ENCODE measurements around the gene PLD1. TPM values are rescaled to one million over a fixed set of nuclear protein-coding genes. Genes with fewer than 3 reads are reported as not detected.

The PLD1 gene
- total RNA-seq, 2 donors from 2014 or later = 9.5 to 15.9 TPM

DNA sequence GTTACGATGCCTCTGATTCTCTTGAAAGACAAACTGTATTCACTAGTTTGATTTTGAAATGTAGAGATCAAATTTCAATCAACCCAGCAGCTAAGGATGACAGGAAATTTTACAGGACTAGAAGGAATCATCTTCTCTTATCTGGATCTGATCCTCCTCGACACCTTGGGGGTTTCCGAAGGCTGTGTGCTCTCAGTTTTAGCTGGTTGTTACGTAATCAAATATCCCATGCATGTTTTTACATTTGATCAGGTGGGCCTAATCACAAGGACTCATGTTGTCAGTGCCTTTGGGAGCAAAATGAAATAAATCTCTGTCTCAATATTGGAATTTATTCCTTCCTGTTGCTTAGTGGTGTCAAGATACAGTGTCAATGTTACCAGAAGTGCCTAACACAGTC lies 208.2 kb downstream of the PLD1 start:
- Histone ChIP-seq H3K4me1 (ENCODE audit: control insufficient read depth, insufficient read depth, low read length) (no peaks in the 10 kb centered on the region), H3K9ac (ENCODE audit: extremely low read depth, low read length, poor library complexity, severe bottlenecking) (no peak overlapping the region), H3K27me3 (ENCODE audit: control insufficient read depth, insufficient read depth, low read length, poor library complexity, severe bottlenecking) (no peaks in the 10 kb centered on the region), H3K36me3 (ENCODE audit: control insufficient read depth, insufficient read depth, low read length) (no peaks in the 10 kb centered on the region), H3K9me3 (ENCODE audit: control insufficient read depth, low read length) (no peaks in the 10 kb centered on the region), H3K27ac (ENCODE audit: low read depth, low read length) (no peak overlapping the region), H3K4me3 (ENCODE audit: low read length) (no peak overlapping the region)
- DNase-seq = no peak
- H3K4me1 Mint-ChIP-seq = no peaks in the 10 kb centered on the region
- no peak overlapping the region for H3K4me3 Mint-ChIP-seq
- H3K9me3 Mint-ChIP-seq = no peaks in the 10 kb centered on the region
- TF ChIP-seq, protein P1, sequence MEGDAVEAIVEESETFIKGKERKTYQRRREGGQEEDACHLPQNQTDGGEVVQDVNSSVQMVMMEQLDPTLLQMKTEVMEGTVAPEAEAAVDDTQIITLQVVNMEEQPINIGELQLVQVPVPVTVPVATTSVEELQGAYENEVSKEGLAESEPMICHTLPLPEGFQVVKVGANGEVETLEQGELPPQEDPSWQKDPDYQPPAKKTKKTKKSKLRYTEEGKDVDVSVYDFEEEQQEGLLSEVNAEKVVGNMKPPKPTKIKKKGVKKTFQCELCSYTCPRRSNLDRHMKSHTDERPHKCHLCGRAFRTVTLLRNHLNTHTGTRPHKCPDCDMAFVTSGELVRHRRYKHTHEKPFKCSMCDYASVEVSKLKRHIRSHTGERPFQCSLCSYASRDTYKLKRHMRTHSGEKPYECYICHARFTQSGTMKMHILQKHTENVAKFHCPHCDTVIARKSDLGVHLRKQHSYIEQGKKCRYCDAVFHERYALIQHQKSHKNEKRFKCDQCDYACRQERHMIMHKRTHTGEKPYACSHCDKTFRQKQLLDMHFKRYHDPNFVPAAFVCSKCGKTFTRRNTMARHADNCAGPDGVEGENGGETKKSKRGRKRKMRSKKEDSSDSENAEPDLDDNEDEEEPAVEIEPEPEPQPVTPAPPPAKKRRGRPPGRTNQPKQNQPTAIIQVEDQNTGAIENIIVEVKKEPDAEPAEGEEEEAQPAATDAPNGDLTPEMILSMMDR (conservative IDR thresholded peaks at IDR 0.05) = no peak
- H3K36me3 Mint-ChIP-seq (ENCODE audit: low read depth) = peaks cover 2% of the 10 kb centered on the region
- WGBS, 2 experiments (ENCODE audit: insufficient coverage in 1 of 2, insufficient read length in 1 of 2) = 94 to 98% methylated on average over 4 of the region's 4 CpGs
- H3K27ac Mint-ChIP-seq = no peak overlapping the region
- no peaks in the 10 kb centered on the region for H3K27me3 Mint-ChIP-seq (ENCODE audit: insufficient read depth)

DNA sequence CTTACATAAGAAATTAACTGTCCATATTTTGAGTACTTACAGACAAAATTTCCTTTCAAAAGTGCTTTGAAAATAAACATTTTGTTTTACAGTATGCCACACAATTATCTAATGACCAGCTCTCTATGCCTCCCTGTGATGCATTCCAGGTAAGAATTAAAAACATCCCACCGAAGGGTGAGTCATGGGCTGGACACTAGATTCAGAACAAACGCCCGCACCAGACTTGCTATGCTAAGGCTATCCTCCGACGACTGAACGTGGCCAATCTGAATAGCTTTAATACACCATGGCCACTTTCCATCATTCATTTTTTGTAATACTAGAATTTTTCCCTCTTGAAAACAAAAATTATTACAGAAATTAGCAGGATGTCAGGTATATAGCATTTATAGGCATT lies 210.3 kb downstream of the PLD1 start:
- H3K4me3 ChIP-seq (ENCODE audit: low read length) = no peak overlapping the region
- H3K4me1 Mint-ChIP-seq = no peaks in the 10 kb centered on the region
- no peak overlapping the region for H3K27ac Mint-ChIP-seq
- no peak for DNase-seq
- H3K4me3 Mint-ChIP-seq = no peak overlapping the region
- TF ChIP-seq, protein P1 (conservative IDR thresholded peaks at IDR 0.05) = no peak
- no peak overlapping the region for H3K27ac ChIP-seq (ENCODE audit: low read depth, low read length)
- H3K27me3 Mint-ChIP-seq (ENCODE audit: insufficient read depth) = no peaks in the 10 kb centered on the region
- H3K27me3 ChIP-seq (ENCODE audit: control insufficient read depth, insufficient read depth, low read length, poor library complexity, severe bottlenecking) = no peaks in the 10 kb centered on the region
- H3K9ac ChIP-seq (ENCODE audit: extremely low read depth, low read length, poor library complexity, severe bottlenecking) = no peak overlapping the region
- WGBS, 2 experiments (ENCODE audit: insufficient coverage in 1 of 2, insufficient read length in 1 of 2) = 90 to 91% methylated on average over 6 of the region's 6 CpGs
- no peaks in the 10 kb centered on the region for H3K9me3 Mint-ChIP-seq
- no peaks in the 10 kb centered on the region for H3K9me3 ChIP-seq (ENCODE audit: control insufficient read depth, low read length)
- no peaks in the 10 kb centered on the region for H3K4me1 ChIP-seq (ENCODE audit: control insufficient read depth, insufficient read depth, low read length)
- peaks cover 2% of the 10 kb centered on the region for H3K36me3 Mint-ChIP-seq (ENCODE audit: low read depth)
- H3K36me3 ChIP-seq (ENCODE audit: control insufficient read depth, insufficient read depth, low read length) = no peaks in the 10 kb centered on the region

DNA sequence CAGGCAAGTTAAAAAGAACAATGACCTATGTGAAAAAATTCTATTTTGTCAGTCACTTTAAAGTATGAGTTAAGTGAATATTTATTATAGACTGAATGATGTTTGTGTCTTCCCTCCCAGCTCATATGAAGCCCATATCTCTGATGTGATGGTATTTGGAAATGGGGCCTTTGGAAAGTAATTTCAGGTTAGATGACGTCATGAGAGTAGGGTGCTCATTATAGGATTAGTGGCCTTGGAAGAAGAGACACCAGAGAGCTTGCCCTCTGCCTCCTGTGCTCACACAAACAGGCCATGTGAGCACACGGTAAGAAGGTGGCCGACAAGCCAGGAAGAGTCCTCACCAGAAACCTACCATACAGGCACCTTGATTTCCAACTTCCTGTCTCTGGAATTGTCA lies 211.3 kb downstream of the PLD1 start:
- no peak for DNase-seq
- TF ChIP-seq, protein P1 (conservative IDR thresholded peaks at IDR 0.05) = no peak
- no peaks in the 10 kb centered on the region for H3K27me3 Mint-ChIP-seq (ENCODE audit: insufficient read depth)
- no peak overlapping the region for H3K4me3 ChIP-seq (ENCODE audit: low read length)
- no peaks in the 10 kb centered on the region for H3K27me3 ChIP-seq (ENCODE audit: control insufficient read depth, insufficient read depth, low read length, poor library complexity, severe bottlenecking)
- H3K9me3 ChIP-seq (ENCODE audit: control insufficient read depth, low read length) = no peaks in the 10 kb centered on the region
- H3K36me3 ChIP-seq (ENCODE audit: control insufficient read depth, insufficient read depth, low read length) = no peaks in the 10 kb centered on the region
- 90 to 100% methylated on average over 1 to 3 of the region's 3 CpGs for WGBS, 2 experiments (ENCODE audit: insufficient coverage in 1 of 2, insufficient read length in 1 of 2)
- H3K36me3 Mint-ChIP-seq (ENCODE audit: low read depth) = peaks cover 2% of the 10 kb centered on the region
- H3K4me3 Mint-ChIP-seq = no peak overlapping the region
- no peaks in the 10 kb centered on the region for H3K4me1 ChIP-seq (ENCODE audit: control insufficient read depth, insufficient read depth, low read length)
- H3K27ac Mint-ChIP-seq = no peak overlapping the region
- H3K27ac ChIP-seq (ENCODE audit: low read depth, low read length) = no peak overlapping the region
- no peak overlapping the region for H3K9ac ChIP-seq (ENCODE audit: extremely low read depth, low read length, poor library complexity, severe bottlenecking)
- H3K4me1 Mint-ChIP-seq = no peaks in the 10 kb centered on the region
- no peaks in the 10 kb centered on the region for H3K9me3 Mint-ChIP-seq

Measured in endodermal cell (in vitro differentiated cells).